ENCODE data around the gene TIMM21.

Gene TIMM21

DNA sequence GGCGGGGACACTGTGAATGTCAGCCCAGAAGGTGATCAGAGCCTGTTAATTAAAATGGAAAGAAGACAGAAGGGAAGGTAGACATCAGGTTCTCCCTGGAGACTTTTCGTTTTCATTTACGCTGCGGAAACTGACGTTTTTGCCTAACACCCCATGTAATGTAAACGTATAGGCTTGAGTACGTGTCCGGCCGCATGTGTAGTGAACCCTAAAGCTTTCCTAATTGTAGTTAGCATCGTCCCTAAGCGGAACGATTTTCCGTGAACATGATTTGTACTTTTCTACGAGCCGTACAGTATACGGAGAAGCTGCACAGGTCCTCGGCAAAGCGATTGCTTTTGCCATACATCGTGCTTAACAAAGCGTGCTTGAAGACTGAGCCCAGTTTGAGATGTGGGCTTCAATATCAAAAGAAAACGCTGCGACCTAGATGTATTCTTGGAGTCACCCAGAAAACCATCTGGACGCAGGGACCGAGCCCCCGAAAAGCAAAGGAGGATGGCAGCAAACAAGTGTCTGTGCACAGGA is 284 bp downstream of the TIMM21 start:
- no peak for DNase-seq

DNA sequence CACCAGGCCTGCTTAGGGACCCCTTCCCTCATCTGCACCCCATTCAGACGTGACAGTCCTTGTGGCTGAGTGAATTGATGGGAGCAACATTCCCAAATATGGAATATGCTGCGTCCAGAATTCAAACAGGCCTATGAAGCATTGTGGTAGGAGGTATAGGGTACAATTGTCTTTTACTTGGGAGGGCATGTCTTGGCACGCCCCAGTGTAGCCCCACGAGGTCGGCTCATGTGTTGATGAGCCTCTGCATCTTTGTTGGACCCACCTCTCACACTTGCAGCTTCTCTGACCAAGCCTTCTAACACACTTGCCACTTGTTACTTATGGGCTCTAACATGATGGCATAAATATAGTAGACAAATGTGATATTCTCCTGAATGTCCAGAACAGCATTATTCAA is 1.6 kb downstream of the TIMM21 start:
- no peak for DNase-seq

DNA sequence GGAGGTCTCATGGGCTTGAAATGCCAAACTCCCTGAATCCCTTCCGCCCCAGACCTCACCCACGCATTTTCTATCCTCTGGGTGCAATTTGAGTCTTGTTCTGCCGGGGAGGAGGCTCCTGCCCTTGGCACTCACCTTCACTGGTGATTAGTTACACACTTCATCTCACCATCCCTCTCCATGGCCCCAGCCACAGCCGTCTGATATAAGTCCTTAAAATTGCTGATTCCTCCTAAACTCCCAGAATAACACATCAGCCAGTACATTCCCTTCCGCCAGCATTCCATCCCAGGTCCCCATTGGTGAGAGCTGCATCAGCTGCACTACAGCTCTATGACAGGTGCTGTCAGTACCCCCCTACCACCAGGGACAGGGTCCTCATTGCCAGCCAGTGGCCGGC is 3.9 kb downstream of the TIMM21 start:
- no peak for DNase-seq

DNA sequence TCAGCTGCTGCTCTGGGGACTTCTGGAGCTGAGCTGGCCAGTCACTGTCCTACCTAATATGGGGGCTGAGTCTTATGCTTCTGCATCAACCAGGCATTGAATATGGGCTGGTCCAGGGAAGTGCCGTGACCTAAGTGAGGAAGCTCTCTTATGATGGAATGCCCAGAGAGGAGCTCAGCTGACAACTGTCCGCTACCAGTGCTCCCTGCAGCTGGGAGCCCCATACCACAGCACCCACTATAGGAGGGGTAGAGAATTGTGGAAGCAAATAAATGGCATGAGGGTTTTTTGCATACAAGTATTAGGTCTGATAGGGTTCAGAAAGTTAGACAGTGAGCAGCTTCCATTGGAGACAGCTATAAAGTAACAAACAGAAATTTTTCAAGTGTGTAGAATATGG is 4.5 kb downstream of the TIMM21 start:
- DNase-seq = no peak

DNA sequence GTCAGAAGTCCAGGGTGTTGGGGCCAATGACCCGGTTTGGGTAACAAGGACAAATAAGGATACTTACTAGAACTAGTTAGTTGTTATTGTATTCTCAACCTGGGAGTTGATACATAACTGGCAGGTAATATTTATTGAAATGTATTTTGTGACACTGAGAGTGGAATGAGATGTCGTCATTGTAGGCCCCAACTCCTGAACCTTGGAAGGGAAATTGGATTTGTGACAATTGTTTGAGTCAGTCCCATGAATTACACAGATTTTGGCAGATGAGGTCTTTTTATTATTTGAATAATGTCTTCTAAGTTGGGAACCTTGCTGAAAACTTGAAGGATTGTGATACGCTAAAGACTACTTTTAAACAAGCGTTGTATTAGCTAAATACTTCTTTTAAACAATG is 5.1 kb downstream of the TIMM21 start:
- DNase-seq = no peak

DNA sequence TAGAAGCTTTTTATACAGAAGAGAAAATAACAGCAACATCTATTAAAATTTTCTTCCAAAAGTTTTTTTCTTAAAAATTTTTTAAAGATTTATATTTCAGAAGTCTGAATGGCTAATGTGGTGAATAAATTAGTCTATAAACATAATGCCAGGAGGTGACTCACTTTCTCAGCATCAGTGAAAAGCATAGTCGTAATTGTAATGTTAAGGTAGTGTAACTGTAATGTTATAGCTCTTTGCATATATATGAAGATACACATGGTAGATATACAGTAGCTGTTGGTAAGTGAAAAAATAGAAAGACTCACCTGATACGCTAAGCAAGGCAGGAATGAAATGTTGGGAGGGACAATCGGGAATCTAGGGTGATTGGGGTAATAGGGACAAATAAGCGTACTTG is 5.5 kb downstream of the TIMM21 start:
- no peak for DNase-seq

DNA sequence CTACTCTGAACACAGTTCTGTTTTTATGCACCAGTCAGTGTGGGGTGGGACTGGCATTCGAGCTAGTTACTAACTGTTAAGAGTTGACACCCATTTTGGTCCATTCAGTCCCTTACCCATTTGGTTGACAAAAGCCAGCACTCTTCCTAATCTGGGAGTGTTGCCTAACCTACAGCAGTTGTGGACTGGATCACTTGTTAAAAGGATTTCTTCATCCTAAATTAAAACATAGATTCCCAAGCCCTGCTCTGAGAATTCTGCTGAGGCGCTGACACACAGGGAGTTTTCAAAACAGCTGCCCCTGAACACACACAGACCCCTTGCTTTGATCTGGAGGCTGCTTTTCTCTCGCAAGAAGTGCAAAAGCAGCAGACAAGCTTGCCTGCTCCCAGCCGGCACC is 6.4 kb downstream of the TIMM21 start:
- DNase-seq = no peak

DNA sequence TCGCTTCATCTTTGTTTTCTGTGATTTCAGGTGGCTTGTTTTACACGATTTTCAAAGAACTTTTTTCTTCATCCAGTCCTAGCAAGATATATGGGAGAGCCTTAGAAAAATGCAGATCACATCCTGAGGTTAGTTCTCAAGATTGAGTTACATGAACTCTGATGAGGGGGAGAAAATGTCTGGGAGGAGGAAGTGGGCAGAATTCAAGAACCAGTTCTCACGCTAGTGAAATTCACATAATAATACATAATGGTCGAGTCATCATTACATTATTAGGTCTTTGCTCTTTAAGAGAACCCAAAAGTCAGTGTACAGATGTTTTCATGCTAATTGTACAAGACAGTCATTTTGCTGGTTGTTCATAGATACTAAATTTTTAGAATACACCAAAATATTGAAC is 7.0 kb downstream of the TIMM21 start:
- DNase-seq = no peak

DNA sequence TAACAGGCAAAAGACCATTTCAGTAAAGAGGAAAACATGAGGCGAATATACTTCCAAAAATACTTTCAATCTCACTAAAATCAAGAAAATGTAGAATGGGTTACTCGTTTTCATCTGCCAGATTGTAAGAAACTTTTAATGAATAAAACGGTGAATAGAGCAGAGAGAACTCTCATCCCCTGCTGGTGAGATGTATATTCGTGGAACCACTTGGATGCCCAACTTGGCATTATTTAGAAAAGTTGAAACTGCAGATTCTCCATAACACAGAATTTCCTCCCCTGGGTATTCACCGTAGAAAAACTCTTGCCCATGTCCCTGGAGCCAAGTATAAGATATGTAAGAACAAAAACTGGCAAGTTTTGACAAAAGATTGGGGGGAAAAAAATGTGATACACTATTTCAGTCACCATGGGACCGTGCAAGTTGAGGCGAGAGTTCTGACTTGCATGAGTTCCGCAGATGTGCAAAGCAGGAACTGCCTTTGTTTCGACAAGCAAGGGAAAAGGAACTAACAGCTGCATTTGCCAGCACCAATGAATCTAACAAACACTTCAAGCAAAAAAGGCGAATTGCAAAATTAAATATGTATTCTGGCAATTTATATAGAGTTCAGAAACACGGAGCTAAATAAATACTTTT is 14.8 kb downstream of the TIMM21 start:
- no peak for DNase-seq

DNA sequence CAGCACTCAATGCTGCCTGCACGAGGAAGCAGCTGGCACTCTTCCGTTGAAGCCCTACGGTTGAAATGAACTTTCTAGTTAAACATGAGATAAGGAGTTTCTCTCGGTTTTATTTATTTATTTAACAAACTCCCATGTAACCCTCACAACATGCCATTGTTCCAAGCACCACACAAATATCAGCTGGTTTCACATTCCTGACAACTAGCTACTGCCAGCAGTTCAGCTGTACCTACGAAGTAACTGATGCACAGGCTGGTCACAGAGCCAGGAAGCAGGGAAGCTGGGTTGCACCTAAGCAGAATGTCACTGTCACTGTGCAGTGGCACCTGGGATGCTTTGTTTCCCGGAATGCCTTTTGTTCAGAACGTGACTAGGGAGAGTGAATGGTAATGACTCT is 18.1 kb downstream of the TIMM21 start:
- DNase-seq = no peak

DNA sequence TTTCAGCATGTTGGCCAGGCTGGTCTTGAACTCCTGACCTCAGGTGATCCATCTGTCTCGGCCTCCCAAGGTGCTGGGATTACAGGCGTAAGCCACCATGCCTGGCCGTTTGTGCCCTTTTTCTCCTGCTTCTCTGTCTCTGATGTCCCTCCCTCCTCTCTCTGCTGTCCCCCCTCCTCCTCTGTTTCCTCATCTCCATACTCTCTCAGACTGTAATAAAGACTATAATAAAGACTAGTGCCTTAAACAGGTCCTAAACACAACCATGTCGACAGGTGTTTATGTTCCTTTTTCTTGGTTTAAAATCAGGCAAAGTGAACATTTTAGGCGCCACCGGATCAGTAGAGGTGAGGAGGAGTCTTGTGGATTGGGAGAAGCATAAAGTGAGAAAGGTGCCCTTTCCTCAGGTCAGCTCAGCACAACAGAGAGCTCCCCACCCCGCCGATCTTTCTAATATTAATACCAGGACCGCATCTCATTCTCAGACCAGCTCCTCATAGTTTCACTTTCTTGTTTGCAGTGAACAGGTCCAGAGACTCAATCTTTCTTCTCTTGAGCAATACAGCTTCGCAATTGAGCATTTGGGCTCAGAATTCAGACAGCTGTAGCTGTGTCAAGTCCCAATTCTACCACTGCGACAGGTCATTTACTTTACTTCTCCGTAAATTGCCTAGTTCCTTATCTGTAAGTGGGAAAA is 23.7 kb downstream of the TIMM21 start:
- DNase-seq = no peak

DNA sequence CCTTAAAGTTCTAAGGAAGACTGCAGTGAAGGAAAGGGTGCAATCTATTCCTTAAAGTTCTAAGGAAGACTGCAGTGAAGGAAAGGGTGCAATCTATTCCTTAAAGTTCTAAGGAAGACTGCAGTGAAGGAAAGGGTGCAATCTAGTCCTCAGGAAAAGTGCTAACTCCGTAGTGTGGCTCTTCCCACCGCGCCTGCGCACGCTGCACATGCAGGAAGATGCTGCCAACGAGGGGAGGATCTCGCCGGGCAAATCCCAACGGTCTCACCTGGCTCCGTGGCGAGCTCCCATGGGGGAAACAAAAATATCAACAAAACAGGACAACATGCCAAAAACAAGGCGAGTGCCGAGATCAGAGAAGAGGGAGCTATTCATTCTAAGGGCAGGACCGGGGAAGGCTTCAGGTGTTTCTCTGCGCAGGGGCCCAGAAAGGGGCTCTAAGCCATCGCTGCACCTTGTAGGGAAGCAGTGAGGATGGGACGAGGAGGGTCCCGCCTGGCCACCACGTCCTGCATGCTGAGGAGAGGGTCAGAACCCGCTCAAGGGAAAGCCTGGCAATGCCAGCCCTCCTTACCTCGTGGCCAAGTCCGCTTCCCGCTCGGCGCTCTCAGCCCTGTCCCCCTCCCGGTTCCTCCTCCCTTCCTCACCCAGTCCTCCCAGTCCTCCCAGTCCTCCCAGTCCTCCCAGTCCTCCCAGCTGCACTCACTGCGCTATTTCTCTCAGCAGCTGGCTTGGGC is 24.5 kb downstream of the TIMM21 start:
- no peak for DNase-seq

DNA sequence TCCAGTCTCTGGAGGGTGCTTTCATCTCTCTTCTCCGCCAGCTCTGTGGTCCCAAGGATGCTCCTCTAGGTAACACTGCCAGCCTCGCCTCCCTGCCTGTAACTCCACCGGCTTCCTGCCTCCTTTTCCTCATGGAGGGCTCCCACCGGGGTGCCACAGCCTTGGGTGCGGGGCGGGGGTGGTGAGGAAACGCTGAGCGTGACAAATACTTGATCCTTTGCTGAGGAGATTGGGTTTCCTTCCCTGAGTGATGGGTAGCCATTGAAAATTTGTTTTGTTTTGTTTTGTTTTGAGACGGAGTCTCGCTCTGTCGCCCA is 25.1 kb downstream of the TIMM21 start:
- no peak for DNase-seq

DNA sequence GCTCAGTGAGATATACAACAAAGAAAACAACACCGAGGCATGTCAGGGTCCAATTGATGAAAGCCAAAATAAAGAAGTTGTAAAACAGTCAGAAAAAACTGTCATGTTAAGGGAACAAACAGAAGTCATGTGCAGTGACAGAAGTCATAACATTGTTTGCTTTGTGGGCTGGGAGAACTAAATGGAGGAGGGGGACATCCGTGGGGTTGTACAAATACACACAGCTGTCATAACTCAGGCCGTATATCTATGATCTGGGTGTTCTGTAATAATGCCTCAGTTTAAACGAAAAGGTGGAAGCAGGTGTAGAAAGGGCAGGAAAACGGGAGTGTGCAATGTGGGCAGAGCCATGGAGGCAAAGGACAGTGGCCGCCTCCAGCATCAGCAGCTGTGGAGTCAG is 27.3 kb downstream of the TIMM21 start:
- no peak for DNase-seq

DNA sequence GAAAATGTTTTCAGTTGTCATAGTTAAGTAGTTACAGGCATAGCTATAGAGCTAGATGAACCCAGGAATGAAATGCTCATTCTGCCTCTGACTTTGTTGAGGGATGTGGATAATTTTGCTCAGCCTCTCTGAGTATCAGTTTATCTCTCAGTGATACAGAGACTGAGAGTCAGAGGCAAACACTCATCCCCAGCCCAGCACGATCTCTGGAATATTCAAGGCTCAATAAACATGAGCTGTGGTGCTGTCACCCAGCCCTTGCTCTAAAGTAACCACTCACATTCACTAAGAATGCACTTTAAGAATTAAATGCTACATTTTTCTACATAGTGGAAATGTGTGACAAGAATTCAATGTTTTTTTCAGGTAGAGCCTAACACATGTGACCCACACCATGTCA is 30.6 kb downstream of the TIMM21 start:
- DNase-seq = no peak

DNA sequence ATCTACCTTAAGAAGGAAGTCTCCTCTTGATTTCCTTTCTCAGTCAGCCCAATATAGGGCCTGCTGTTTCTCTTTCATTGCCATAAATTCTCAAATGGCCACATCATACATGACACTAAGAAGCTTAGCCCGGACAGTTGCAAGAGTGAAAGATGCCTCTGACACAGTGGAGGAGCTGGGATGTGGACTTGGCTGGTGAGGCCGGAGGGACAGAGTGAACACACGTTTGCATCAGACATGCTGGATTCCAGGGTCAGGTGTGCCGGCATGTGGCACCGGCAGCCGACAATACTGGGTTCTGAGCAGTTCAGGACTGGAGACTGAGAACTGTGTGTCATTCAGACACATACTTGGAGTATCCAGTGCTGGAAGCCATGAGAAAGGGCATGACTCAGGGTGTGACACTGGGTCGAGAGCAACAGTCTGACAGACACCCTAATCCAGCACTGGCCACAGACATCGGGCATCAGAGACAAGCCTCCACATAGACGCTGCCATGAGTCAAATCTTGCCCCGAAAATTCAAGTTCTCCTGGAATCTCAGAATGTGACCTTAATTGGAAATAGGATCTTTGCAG is 31.4 kb downstream of the TIMM21 start:
- DNase-seq = no peak

DNA sequence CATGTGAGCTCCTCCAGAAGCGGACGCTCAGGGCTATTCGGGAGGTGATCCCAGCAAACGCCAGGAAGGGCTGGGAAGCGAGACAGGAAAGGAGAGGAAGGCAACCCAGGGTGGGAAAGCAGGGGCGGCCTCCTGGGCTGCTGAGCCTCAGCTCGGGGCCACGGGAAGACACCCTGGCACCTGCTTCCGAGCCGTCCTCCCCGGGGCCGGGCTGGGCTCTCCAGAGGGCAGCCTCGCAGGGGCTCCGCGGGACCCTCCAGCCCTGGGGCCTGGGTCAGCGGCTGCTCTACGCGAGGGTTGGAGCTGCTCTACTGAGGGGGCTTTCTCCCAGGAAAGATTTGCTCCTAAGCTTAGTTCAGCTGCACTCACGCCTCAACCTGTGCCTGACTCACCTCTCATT is 34.0 kb downstream of the TIMM21 start:
- no peak for DNase-seq

DNA sequence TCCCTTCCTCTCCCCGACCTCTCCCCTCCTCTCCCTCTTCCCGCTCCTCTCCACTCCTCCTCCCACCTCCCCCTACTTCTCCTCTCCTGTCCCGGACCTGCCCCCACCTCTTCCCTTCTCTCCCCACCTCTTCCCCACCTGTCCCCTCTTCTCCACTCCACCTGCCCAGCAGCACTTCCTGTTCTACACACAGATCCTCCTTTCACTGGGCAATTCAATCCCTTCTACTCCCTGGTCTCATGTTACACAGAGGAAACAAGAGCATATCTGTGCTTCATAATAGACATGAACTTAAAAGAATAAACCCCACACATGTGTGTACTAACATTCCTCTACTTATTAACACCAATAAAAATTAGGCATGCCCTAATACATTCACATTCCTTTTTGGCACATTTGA is 34.8 kb downstream of the TIMM21 start:
- DNase-seq = no peak

DNA sequence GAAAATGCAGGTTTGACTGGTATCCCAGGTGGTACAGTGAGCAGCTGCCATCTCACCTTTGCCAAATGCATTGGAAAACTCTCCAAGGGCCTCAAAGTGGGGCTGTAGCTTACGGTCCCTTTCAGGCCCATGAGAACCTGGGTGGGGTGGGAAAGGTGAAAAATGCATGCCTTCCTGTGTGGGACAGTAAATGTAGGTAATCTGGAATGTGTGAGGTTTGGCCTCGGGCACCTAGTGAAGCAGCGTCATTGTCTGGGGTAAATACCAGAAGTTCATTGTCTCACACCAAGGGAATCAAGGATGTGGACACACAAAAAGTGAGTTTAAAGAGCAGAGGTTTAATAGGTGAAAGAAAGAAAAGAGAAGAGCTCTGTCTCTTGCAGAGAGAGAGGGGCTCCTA is 36.6 kb downstream of the TIMM21 start:
- DNase-seq = no peak

DNA sequence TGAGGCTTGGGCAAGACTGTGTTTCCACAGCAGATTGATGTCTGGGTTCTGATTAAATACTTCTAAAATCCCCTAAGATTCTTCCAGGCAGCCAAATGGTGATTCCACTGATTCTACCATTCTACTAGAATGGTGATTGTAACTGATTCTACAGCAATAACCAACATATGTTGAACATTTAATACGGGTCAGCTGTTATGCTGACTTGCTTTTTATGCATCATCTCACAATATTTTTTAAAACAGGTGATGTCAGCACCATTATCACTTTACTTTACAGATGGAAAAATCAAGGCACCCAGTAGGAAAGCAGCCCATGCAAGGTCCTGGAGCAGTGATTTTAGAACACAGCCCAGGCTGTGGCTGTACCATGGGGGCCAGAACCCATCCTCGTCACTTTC is 37.5 kb downstream of the TIMM21 start:
- no peak for DNase-seq

DNA sequence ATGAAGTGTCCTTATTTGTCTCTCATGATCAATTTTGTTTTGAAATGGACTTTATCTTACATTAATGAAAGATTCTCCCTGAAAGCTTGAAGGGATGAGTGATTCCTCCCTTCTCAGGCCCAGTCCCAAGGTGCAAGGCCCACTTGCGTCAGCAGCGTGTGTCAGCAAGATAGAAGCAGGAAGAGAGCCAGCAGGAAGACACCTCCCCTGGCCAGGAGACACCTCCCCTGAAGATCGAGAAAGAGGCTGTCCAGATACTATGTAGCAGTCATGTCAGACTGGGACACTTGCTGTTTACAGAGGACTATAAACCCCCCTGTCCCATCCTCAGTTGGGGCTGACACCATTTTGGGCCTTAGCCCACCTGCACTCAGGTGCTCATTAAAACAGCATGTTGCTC is 38.3 kb downstream of the TIMM21 start:
- no peak for DNase-seq

DNA sequence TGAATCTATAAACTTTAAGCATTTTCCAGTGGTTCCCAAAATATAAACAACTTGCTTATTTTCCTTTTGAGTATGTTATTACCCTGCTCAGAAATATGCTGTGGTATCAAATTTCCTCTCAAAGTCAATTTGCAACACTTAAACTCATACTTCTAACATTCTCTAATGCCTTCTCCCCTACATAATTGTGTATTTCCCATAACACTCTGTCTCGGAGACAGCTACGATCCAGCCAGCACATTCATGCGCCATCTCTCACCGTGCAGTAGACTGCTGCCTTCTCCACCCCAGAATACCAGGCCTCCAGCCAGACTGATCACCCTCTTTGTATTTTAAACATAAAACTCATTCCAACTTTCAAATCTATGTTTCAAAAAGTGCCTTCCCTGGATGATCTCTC is 41.8 kb downstream of the TIMM21 start:
- DNase-seq = no peak

DNA sequence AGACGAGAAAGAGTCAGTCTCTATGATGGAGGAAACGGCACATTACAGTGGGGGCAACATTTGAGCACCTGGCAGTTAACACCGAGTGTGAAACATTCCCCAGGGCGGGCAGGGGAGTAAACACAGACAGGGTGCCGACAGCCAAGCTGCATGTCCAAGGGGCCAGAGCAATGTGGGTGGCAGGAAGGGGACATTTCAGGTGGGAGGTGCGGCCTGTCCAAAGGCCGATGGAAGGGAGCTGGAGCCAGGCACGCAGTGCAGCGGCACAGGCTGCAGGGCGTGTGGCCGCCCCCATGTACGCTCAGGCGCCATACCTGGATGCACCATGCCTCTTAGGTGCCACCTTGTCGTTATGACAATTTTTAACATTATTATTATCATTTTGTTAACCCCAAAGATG is 43.3 kb downstream of the TIMM21 start:
- DNase-seq = no peak

DNA sequence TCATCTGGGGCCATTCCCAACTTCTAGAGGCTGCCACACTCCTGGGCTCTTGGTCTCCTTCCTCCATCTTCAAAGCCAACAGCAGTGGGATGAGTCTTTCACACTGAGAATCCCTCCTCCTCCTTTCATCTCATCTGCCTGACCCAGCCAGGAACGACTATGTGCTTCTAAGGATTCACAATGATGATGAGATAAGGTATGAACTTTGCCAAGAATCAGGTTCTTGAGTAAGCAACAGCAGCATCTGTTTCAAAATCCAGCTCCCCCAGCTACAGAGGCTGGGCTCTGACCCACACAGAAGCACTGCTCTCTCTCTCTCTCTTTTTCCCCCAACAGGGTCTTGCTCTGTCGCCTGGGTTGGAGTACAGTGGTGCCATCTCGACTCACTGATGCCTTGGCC is 46.4 kb downstream of the TIMM21 start:
- no peak for DNase-seq

Data from activated CD4-positive, alpha-beta T cell treated with anti-CD3 and anti-CD28 coated beads, Interleukin-2, amount 50 U/mL, for 4 hours (primary cell).